ENCODE data around the gene TDRD12. TPM values are rescaled to one million over a fixed set of nuclear protein-coding genes. Genes with fewer than 3 reads are reported as not detected.

TDRD12 gene
- total and polyA plus RNA-seq, 4 donors: under 0.01 to 0.23 (median 0.02) TPM; not detected in 1

GRCh38 chr19:32676895-32677359 is 42.6 kb upstream of the TDRD12 start:
- no peak overlapping the region for H3K4me3 ChIP-seq (ENCODE audit: low read depth in 1 of 3, low read length in 3 of 3)

More at GRCh38 chr19:32676895-32677359, 42.6 kb upstream of the TDRD12 start:
- H3K4me1 ChIP-seq (ENCODE audit: control insufficient read depth in 4 of 4, insufficient read depth in 4 of 4, low read length in 3 of 4): peaks cover 6 to 38% (median 16%) of the 10 kb centered on the region in 4 donors
- WGBS: 21% methylated on average over 33 of the region's 33 CpGs
- no peak overlapping the region for H3K9ac ChIP-seq (ENCODE audit: low read depth in 1 of 2, low read length in 2 of 2)
- H3K27me3 ChIP-seq (ENCODE audit: control insufficient read depth in 4 of 4, insufficient read depth in 4 of 4, low read length in 3 of 4): peaks cover 0 to 3% (median 0%) of the 10 kb centered on the region in 4 donors
- no peaks in the 10 kb centered on the region for H3K9me3 ChIP-seq (ENCODE audit: control insufficient read depth in 4 of 4, low read length in 3 of 4)
- TF ChIP-seq FOXA1 (IDR thresholded peaks at IDR 0.05): no peak
- TF ChIP-seq SP1 (IDR thresholded peaks at IDR 0.05): no peak
- TF ChIP-seq NR2F2 (IDR thresholded peaks at IDR 0.05): no peak
- no peak for TF ChIP-seq REST (IDR thresholded peaks at IDR 0.05)
- no peak for TF ChIP-seq HNF4G (IDR thresholded peaks at IDR 0.05)
- TF ChIP-seq ATF3 (IDR thresholded peaks at IDR 0.05): no peak
- no peak for TF ChIP-seq RAD21 (IDR thresholded peaks at IDR 0.05)
- no peak for TF ChIP-seq FOXA2 (IDR thresholded peaks at IDR 0.05)
- TF ChIP-seq JUND (IDR thresholded peaks at IDR 0.05): no peak
- no peak for TF ChIP-seq TAF1 (conservative IDR thresholded peaks at IDR 0.05)
- no peak for TF ChIP-seq HNF4A (conservative IDR thresholded peaks at IDR 0.05)
- TF ChIP-seq, protein P1, sequence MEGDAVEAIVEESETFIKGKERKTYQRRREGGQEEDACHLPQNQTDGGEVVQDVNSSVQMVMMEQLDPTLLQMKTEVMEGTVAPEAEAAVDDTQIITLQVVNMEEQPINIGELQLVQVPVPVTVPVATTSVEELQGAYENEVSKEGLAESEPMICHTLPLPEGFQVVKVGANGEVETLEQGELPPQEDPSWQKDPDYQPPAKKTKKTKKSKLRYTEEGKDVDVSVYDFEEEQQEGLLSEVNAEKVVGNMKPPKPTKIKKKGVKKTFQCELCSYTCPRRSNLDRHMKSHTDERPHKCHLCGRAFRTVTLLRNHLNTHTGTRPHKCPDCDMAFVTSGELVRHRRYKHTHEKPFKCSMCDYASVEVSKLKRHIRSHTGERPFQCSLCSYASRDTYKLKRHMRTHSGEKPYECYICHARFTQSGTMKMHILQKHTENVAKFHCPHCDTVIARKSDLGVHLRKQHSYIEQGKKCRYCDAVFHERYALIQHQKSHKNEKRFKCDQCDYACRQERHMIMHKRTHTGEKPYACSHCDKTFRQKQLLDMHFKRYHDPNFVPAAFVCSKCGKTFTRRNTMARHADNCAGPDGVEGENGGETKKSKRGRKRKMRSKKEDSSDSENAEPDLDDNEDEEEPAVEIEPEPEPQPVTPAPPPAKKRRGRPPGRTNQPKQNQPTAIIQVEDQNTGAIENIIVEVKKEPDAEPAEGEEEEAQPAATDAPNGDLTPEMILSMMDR (IDR thresholded peaks at IDR 0.05; ENCODE audit: low read depth, low read length, missing input control): no peak
- TF ChIP-seq, protein P2, sequence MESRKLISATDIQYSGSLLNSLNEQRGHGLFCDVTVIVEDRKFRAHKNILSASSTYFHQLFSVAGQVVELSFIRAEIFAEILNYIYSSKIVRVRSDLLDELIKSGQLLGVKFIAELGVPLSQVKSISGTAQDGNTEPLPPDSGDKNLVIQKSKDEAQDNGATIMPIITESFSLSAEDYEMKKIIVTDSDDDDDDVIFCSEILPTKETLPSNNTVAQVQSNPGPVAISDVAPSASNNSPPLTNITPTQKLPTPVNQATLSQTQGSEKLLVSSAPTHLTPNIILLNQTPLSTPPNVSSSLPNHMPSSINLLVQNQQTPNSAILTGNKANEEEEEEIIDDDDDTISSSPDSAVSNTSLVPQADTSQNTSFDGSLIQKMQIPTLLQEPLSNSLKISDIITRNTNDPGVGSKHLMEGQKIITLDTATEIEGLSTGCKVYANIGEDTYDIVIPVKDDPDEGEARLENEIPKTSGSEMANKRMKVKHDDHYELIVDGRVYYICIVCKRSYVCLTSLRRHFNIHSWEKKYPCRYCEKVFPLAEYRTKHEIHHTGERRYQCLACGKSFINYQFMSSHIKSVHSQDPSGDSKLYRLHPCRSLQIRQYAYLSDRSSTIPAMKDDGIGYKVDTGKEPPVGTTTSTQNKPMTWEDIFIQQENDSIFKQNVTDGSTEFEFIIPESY (IDR thresholded peaks at IDR 0.05): no peak
- TF ChIP-seq, protein P3, sequence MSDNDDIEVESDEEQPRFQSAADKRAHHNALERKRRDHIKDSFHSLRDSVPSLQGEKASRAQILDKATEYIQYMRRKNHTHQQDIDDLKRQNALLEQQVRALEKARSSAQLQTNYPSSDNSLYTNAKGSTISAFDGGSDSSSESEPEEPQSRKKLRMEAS (IDR thresholded peaks at IDR 0.05): no peak
- TF ChIP-seq GABPA (IDR thresholded peaks at IDR 0.05 in 1 of 2, conservative IDR thresholded peaks at IDR 0.05 in 1 of 2): no peak
- no peak for TF ChIP-seq RXRA (IDR thresholded peaks at IDR 0.05)
- TF ChIP-seq YY1 (IDR thresholded peaks at IDR 0.05): no peak
- no peaks in the 10 kb centered on the region for H3K36me3 ChIP-seq (ENCODE audit: control insufficient read depth in 4 of 4, insufficient read depth in 3 of 4, low read depth in 1 of 4, low read length in 3 of 4)
- H3K27ac ChIP-seq (ENCODE audit: low read depth in 1 of 2, low read length in 2 of 2): no peak overlapping the region
- DNase-seq (ENCODE audit: low spot score): no peak

Measured in liver (tissue), 9 donors.